Aorta (tissue), 5 donors: ENCODE measurements around the gene TSC22D1. TPM values are rescaled to one million over a fixed set of nuclear protein-coding genes. Genes with fewer than 3 reads are reported as not detected.

ENCODE experiments used
- ATAC-seq: fragments of 200-7000 bp; cut with Tn5 transposase; one replicate; pipeline ENCODE4 v1.9.1; 2022; ENCODE audit warnings: moderate library complexity; ENCODE audit not compliant: low FRiP score
- DNase-seq, 2 donors: peaks; one replicate each; pipeline ENCODE4 v3.0.0-alpha.2; 2020
- H3K27ac ChIP-seq, 2 donors: one replicate each; pipeline ENCODE4 v1.5.1; 2013; ENCODE audit warnings: low read length in 2 of 2, mild to moderate bottlenecking in 2 of 2, moderate library complexity in 2 of 2, control low read depth in 1 of 2, inconsistent platforms in 1 of 2, low read depth in 1 of 2
- H3K27me3 ChIP-seq, 2 donors: one replicate each; pipeline ENCODE4 v1.6.1; 2013; ENCODE audit warnings: control low read depth in 1 of 2, low read length in 1 of 2, mild to moderate bottlenecking in 1 of 2, moderate library complexity in 1 of 2; ENCODE audit not compliant: insufficient read depth in 2 of 2, control insufficient read depth in 1 of 2
- H3K36me3 ChIP-seq, 2 donors: one replicate each; pipeline ENCODE4 v1.6.1; 2013; ENCODE audit warnings: control low read depth in 1 of 2, low read length in 1 of 2, mild to moderate bottlenecking in 1 of 2; ENCODE audit not compliant: insufficient read depth in 2 of 2, control insufficient read depth in 1 of 2
- H3K4me1 ChIP-seq, 2 donors: one replicate each; pipeline ENCODE4 v1.6.1; 2013; ENCODE audit warnings: low read length in 2 of 2, control low read depth in 1 of 2, mild to moderate bottlenecking in 1 of 2, moderate library complexity in 1 of 2; ENCODE audit not compliant: insufficient read depth in 2 of 2, control insufficient read depth in 1 of 2
- H3K4me3 ChIP-seq, 2 donors: one replicate each; pipeline ENCODE4 v1.5.1; 2013; ENCODE audit warnings: low read length in 2 of 2, control low read depth in 1 of 2, mild to moderate bottlenecking in 1 of 2
- H3K9me3 ChIP-seq: one replicate; pipeline ENCODE4 v1.6.1; 2013; ENCODE audit warnings: mild to moderate bottlenecking, low read length; ENCODE audit not compliant: control insufficient read depth
- WGBS, 2 donors: extraction: QIAGEN DNeasy Blood & Tissue Kit; methylation state at CpG; one replicate each; pipeline ENCODE4 v1.1.7; 2013; 5-methylcytosine and 5-hydroxymethylcytosine counted together
- intact Hi-C, 2 donors: fragments of 100-400 bp; cut with DNase I; formaldehyde crosslinking; loops; one replicate each; pipeline versions ENCODE4 v1.14.2 to v1.15.0; 2022
- polyA plus RNA-seq, 2 donors: library from polyadenylated mRNA; stranded (reverse); fragments of 200-250 nt; gene quantifications; one replicate each; pipeline ENCODE4 v1.2.3, GENCODE V29; 2013
- total RNA-seq, 2 donors: library from RNA; stranded (reverse); fragmentation: NEBNext Ultra II Directional; extraction: Animal tissue kit (Norgen Biotek cat#: 25700); gene quantifications; one replicate each; pipeline ENCODE4 v1.2.1, GENCODE V29; 2021
- donor health status: healthy with polysubstance abuse.
- donor health status: Bipolar disorder and iron deficiency.
- donor health status: DM: no; HTN: no; CAD: no.
- donor health status: DM: no; HTN: no; CAD: no.
- donor health status: DM: yes; HTN: yes; CAD: no.

The TSC22D1 gene
- total and polyA plus RNA-seq, 4 donors: 71.6 to 239 (median 132) TPM

DNA sequence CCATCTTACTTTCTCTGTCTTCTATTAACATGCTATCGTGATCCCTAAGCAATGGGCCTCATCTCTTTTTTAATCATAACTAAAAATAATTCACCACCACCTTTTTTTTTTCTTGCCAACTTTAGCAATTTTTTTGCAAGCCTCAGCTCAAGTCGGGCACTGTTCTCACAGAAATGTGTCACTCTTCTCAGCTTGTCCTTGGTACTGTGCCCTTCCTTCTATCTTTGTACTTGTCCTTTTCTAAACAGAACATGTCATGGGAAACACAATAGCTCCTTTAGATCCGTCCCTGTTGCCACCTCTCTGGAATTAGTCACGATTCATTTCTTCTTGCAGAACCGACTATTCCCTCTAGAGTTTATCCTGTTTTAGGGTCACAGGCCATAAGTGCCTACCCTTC, 192.2 kb downstream of the TSC22D1 start:
- intact Hi-C loops: no loop called here

DNA sequence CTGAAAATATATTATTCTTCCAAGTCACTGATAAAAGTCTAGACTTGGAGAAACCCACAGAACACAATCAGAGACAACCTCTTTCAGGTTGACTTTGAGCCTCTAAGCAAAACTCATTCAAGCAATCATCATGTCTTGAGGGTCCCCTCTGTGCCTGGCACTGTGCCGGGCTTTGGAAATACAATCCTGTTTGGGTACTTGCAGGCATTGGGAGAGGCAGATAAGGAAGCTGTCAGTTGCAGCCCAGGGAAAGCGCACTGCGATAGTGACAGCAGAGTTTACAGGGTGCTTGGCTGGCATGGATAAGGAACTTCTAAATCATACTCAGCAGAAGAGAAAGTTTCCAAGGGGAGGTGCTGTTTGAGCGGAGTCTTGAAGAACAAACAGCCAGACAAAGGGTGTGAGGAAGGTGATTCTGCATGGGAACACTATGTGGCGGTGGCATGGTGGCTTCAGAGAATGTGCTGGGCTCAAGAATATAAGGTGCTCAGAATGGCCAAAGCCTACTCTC, 193.4 kb downstream of the TSC22D1 start:
- intact Hi-C loops: no loop called here
- Histone ChIP-seq H3K4me3 (no peak overlapping the region), H3K27ac (no peak overlapping the region), H3K4me1 (no peaks in the 10 kb centered on the region), H3K36me3 (no peaks in the 10 kb centered on the region), H3K9me3 (no peaks in the 10 kb centered on the region), H3K27me3 (no peaks in the 10 kb centered on the region)
- WGBS, 2 donors: 43 to 54% methylated on average over 5 of the region's 5 CpGs
- ATAC-seq (no peak), DNase-seq (no peak)

More for the DNA sequence above, 192.2 kb downstream of the TSC22D1 start:
- no peak overlapping the region for H3K4me3 ChIP-seq
- 4 to 14% methylated on average over 5 of the region's 5 CpGs for WGBS, 2 donors
- no peaks in the 10 kb centered on the region for H3K4me1 ChIP-seq
- ATAC-seq: no peak
- no peak overlapping the region for H3K27ac ChIP-seq
- H3K9me3 ChIP-seq: no peaks in the 10 kb centered on the region
- H3K36me3 ChIP-seq: no peaks in the 10 kb centered on the region
- DNase-seq: no peak
- H3K27me3 ChIP-seq: no peaks in the 10 kb centered on the region

Other genes with a start within 250 kb of the TSC22D1 start
- 1 to 10 TPM; 3.4 to 5.2 TPM for gene SERP2, start 202.5 kb downstream of the TSC22D1 start, total RNA-seq
- gene SERP2, start 202.5 kb downstream of the TSC22D1 start, polyA plus RNA-seq: 10 to 100 TPM; 11.4 to 13.4 TPM